ENCODE results near the gene SYNE4.
"Not testable (repeated sequence)": the region's sequence is repeated elsewhere in the genome, so short reads cannot be mapped to it uniquely, and the experiment has no call there.

SYNE4 gene

DNA sequence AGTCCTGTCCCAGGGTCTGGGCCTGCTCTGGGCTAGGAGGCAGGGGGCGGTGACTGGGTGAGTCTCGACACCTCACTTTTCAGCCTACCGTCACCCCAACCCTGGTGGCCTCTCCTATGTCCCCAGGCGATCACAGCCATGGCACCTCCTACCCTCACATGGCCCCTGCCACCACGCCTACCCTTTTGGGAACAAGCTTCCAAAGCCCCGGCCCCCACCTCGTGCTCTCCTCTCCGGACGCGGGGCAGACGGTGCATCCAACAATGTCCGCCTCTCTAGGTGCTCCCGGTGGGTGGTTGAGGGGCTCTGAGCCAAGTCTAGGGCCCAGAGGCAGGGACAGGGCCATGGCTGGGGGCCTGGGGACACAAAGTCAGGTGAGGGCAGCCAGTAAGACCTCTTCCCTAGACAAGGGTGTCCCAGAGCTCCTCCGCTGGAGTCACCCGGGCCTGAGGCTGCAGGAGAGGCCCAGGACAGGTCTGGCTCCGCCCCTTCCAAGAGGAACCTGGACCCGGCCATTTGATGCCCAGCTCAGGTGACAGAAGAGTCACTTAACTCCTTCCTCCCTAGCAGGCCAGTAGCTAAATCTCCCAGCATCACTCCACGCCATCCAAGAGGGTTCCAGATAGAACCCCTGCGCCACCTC, at the start of gene SYNE4:
Gene SYNE4, minus strand, starts transcription at position 478 of the 643 bp plus-strand sequence. Its CDS starts 132 bp downstream, at position 346.
- no peak for DNase-seq (ENCODE audit: low read depth)

DNA sequence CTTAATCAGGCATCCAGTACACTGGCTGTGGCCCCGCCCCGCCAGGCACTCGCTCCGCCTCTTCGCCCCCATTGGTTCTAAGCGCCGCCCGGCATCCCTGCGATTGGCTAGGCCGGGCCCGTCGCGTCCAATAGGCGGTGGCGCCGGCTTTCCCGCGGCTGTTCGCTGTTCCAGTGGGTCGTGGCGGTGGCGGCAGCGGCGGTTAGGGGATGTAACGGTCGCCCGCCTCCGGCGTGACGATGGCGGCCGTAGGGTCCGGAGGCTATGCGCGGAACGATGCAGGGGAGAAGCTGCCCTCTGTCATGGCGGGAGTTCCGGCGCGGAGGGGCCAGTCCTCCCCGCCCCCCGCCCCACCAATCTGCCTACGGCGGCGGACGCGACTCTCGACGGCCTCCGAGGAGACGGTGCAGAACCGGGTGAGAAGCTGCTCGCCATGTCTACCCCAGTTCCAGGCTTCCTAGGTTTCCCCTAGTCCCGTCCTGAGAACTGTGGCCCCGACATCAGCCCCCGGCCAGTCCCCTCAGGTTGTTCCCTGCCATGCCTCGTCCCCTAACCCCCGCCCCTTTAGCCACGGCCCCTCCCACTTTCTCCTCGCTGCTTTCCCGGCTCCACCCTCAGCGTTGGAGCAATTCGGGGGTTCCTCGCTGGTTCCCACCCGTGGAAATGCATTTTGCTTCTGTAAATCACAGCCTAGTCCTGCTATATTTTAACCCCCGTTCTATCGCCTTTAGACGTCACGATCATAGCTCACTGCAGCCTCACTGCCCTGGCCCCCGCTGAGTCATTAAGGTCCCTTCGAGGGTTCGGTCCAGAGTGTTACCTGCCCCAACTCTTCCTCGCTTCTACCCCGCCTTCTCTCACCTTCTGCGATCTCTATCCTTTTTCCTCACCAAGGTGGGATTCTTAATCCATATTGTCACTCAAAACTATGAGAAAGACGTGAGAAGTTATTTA, 46.4 kb upstream of the SYNE4 start, which contains the start of gene WDR62:
Gene WDR62, plus strand, starts transcription at position 165 of the 954 bp plus-strand sequence. Its CDS starts 75 bp downstream, at position 240.
- DNase-seq (ENCODE audit: low read depth), result peak; percentile 88

- peak; percentile 94 for DNase-seq (ENCODE audit: low read depth)
These were observed 45.6 kb upstream of the SYNE4 start, which contains the start of gene THAP8 for GRCh38 chr19:36054119-36054732. THAP8 (minus strand) TSS chr19:36054285; CDS start chr19:36054217, 68 bp downstream.

- no peak for DNase-seq (ENCODE audit: low read depth)
These were observed 43.0 kb upstream of the SYNE4 start for GRCh38 chr19:36051637-36052036.

GRCh38 chr19:36051236-36051635, 42.6 kb upstream of the SYNE4 start:
- no peak for DNase-seq (ENCODE audit: low read depth)

DNA sequence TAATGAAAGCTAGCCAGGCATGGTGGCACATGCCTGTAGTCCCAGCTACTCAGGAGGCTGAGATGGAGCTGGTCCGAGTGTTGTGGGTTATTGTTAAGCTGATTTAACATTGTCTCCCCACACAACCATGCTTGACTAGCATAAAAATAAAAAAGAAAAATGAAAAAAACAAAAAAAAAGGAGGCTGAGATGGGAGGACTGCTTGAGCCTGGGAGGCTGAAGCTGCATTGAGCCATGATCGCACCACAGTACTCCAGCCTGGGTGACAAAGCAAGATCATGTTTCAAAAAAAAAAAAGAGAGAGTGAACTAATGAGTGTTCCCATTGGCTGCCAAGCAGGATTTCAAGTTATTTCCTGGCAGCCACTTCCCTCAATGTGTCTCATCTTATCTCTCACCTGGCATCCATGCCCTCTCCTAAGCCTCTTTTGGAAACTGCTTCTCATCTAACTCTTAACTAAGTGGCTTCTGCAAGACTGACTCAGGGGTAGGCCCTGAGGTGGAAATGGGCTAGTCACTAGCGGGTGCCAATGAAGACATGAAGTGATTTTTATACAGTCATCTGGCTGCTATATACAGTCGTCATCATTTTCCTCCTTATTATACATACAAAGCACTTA, 40.6 kb upstream of the SYNE4 start:
- DNase-seq (ENCODE audit: low read depth), result no peak

- DNase-seq (ENCODE audit: low read depth), result no peak
These were observed 39.2 kb upstream of the SYNE4 start for GRCh38 chr19:36047835-36048234.

DNA sequence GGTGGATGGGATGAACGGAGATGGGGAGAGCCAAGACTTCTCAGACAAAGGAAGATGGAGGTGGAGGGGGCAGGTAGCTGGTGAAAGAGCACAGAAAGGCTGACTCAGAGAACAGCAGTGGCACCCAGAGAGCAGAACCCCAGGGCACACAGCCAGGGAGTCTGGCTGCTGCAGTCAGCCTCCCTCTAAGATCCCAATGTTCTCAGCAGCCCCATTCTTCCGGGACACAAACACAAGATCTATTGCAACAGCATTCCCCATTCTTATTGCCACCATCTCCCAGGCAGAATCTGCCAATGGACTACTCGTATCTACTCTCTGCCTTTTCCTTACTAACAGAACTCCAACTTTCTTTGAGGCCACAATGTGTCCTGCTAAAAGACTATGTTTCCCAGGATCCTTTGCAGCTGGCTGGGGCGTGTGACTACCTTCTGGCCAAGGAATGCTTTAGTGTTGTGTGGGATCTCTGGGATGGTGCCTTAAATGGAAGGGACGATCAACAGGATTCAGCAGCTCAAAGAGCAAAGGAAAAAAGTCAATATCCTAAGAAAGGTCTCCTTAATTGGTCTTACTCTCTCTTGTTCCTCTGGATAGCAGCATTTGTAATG, 37.9 kb upstream of the SYNE4 start:
- DNase-seq (ENCODE audit: low read depth), result no peak

GRCh38 chr19:36043952-36044351, 35.3 kb upstream of the SYNE4 start:
- no peak for DNase-seq (ENCODE audit: low read depth)

DNA sequence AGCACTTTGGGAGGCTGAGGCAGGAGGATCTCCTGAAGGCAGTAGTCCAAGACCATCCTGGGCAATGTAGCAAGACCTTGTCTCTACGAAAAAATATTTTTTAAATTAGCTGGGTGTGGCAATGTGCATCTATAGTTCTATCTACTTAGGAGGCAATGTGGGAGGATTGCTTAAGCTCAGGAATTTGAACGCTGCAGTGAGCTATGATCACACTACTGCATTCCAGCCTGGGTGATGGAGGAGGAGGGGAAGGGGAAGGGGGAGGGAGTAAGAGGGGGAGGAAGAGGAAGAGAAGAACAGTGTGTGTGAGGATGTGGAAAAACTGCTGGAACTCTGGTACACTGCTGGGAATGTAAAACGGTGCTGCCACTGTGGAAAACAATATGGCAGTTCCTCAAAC, 33.2 kb upstream of the SYNE4 start:
- no peak for DNase-seq (ENCODE audit: low read depth)

DNA sequence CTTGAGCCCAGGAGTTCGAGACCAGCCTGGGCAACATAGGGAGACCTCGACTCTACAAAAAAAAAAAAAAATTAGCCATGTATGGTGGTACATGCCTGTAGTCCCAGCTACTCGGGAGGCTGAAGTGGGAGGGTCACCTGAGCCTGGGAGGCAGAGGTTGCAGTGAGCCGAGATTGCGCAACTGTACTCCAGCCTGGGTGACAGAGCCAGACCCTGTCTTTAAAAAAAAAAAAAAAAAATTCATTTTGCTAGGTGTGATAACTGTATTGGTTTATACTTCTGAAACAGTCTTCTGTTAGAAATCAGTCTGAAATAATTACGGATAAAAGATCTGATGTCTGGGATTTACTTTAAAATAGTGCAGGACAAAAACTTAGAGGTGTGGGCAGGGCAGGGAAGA, 32.5 kb upstream of the SYNE4 start:
- not testable (repeated sequence) for DNase-seq (ENCODE audit: low read depth)

DNA sequence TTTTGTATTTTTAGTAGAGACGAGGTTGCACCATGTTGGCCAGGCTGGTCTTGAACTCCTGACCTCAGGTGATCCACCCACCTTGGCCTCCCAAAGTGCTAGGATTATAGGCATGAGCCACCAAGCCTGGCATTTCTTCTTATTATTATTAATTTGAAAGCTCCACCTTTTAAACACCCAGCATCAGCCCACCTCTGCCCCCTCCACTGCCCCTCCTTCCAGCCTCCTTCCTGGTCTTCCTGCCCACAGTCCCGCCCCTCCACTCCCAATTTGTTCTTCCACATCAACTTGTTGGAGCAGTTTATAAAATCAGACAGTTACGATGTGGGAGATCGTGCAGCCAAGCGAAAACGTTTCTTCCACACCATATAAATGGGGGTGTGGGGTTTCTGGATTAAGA, 31.9 kb upstream of the SYNE4 start:
- no peak for DNase-seq (ENCODE audit: low read depth)

DNA sequence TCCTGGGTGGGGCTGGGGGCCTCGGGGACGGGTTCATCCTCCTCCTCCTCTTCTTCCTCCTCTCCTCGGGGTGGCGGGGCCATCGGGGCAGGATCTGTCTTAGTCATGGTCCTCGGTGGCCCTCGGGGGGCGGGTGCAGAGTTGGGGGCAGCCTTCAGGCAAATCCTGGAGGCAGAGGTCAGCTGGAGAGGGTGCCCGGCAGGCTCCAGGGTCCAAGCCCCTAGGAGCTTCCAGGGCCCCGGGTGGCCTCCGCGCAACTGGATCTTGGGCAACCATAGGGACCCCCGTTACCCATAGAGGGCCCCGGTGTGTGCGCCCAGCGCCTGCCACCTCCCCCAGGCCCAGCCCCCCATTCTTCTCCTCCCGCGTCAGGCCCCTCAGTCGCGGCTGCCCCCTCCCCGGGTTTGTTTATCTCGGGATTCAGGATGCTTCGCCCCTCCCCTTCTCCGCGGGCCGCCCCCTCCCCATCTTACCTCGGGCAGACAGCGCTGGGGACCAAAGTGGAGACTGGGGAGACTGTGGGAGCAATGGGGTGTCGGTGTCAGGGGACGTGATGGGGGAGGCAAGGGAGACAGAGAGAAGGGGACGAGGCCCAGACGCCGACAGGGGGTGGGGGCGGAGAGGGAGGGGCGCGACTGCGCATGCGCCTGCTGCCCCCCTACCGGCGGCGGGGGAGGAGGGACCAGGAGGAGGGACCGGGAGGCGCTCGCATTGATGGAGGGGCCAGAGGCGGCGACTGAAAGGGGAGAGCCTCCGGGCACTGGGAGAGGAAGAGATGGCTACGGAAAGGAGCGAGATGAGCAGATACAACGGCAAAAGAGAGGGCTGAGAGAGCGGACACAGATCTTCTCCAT, 23.9 kb upstream of the SYNE4 start, which contains the start of gene CLIP3:
Gene CLIP3, minus strand, starts transcription at position 623 of the 854 bp plus-strand sequence. Its CDS starts 516 bp downstream, at position 107.
- DNase-seq (ENCODE audit: low read depth), result peak; percentile 19

- DNase-seq (ENCODE audit: low read depth), result no peak
These were observed 22.7 kb upstream of the SYNE4 start for GRCh38 chr19:36031308-36031707.

DNA sequence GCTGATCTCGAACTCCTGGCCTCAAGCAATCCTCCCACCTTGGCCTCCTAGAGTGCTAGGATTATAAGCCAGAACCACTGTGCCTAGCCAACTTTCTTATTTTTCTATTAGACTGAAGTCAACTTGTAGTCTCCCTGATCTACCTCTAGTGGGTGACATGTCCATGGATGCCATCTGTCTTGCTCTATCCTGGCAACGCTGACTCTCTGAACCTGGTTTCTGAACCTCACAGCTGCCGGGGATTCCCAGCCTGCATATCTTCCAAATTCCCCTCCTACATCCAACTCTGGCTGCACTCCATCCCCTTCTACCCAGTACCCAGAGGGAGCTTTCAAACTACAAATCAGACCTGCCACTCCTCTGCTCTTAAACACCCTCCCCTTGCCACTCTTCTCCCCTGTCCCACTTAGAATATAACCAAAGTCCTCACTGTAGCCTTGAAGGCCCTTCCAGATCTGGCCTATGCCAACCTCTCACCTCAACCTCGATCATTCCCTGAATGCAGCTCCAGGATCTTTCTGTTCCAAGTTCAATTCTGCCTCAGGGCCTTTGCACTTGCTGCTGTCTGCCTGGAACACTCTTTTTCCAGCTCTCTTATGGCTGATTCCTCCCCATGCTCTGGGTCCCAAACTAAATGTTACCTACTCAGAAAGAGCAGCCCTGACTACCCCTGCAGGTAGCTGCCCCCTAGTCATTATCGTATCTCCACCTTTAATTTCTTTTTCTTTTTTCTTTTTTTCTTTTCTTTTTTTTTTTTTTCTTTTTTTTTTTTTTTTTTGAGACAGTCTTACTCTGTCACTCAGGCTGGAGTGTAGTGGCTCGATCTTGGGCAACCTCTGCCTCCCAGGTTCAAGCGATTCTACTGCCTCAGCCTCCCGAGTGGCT, 21.9 kb upstream of the SYNE4 start:
- DNase-seq (ENCODE audit: low read depth), result no peak

DNA sequence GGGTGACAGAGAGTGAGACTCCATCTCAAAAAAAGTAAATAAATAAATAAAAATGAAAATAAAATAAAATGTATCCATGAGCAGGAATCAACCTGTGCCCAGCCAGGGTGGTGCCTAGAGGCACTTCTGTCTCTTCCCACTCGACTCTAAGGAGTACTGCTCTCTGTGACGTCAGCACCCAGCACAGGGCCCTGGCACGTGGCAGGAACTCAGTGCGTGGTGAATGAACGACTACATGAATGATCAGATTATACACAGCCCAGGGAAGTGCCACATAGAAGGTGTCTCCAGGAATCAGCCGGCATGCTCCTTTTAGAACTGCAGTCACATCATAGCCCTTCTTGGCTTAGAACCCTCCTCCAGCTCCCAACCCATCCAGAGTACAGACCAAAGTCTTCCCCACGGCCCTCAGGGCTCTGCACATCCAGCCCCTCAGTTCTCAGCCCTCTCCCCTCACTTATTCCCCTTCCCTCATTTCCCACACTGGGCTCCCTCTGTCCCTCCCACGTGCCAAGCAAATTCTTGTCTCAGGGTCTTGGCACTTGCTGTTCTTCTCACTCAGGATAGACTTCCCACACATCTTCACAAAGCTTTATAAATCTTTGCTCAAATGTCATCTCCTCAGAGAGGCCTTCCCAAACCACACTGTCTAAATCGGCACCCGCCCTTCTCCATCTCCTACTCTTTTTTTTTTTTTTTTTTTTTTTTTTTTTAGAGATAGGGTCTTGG, 19.9 kb upstream of the SYNE4 start:
- no peak for DNase-seq (ENCODE audit: low read depth)

- DNase-seq (ENCODE audit: low read depth), result no peak
These were observed 19.1 kb upstream of the SYNE4 start for GRCh38 chr19:36027696-36028095.

GRCh38 chr19:36026091-36026876, 17.7 kb upstream of the SYNE4 start:
- DNase-seq (ENCODE audit: low read depth), result no peak
